Activated CD4-positive, alpha-beta T cell treated with anti-CD3 and anti-CD28 coated beads for 4 hours (primary cell): ENCODE results near the gene DNTT.
A peak's percentile ranks its signal among the peaks of the same experiment; 100 is the strongest.

Experiments used
- DNase-seq, 2 donors: peaks; one replicate each; pipeline ENCODE4 v3.0.0-alpha.2; 2020

Gene DNTT

GRCh38 chr10:96352027-96352426 lies 47.8 kb downstream of the DNTT start:
- no peak for DNase-seq

GRCh38 chr10:96352582-96352981 lies 48.3 kb downstream of the DNTT start:
- no peak for DNase-seq

- DNase-seq: no peak
These were observed 52.9 kb downstream of the DNTT start for GRCh38 chr10:96357038-96357620.

- no peak for DNase-seq
These were observed 54.8 kb downstream of the DNTT start, which contains the start of gene OPALIN for GRCh38 chr10:96358851-96359540. Gene OPALIN (minus strand): TSS chr10:96359002. CDS start chr10:96358896, 106 bp downstream.

GRCh38 chr10:96359616-96360015 lies 55.4 kb downstream of the DNTT start:
- no peak for DNase-seq

- DNase-seq: no peak
These were observed 56.1 kb downstream of the DNTT start for GRCh38 chr10:96360331-96360730.

GRCh38 chr10:96360766-96361165 lies 56.5 kb downstream of the DNTT start:
- DNase-seq: no peak

GRCh38 chr10:96365571-96365970 lies 61.3 kb downstream of the DNTT start:
- DNase-seq: no peak

- no peak for DNase-seq
These were observed 62.3 kb downstream of the DNTT start for GRCh38 chr10:96366508-96366907.

GRCh38 chr10:96367470-96367869 lies 63.2 kb downstream of the DNTT start:
- no peak for DNase-seq

- no peak for DNase-seq
These were observed 64.7 kb downstream of the DNTT start for GRCh38 chr10:96368971-96369370.

GRCh38 chr10:96369890-96370583 lies 65.8 kb downstream of the DNTT start:
- DNase-seq: no peak

- DNase-seq: peak; percentile 18 to 49
These were observed 66.4 kb downstream of the DNTT start for GRCh38 chr10:96370584-96371157.

- no peak for DNase-seq
These were observed 67.1 kb downstream of the DNTT start for GRCh38 chr10:96371356-96371755.

GRCh38 chr10:96374004-96374403 lies 69.8 kb downstream of the DNTT start:
- no peak for DNase-seq

GRCh38 chr10:96374639-96374984 lies 70.4 kb downstream of the DNTT start:
- DNase-seq: no peak

- peak; percentile 57 to 69 for DNase-seq
These were observed 71.0 kb downstream of the DNTT start for GRCh38 chr10:96374985-96375830.

GRCh38 chr10:96376483-96376882 lies 72.2 kb downstream of the DNTT start:
- no peak for DNase-seq

GRCh38 chr10:96377816-96378294 lies 73.6 kb downstream of the DNTT start:
- no peak for DNase-seq

- DNase-seq: no peak
These were observed 74.5 kb downstream of the DNTT start for GRCh38 chr10:96378741-96379140.

GRCh38 chr10:96379758-96380157 lies 75.5 kb downstream of the DNTT start:
- DNase-seq: no peak

GRCh38 chr10:96380821-96381220 lies 76.6 kb downstream of the DNTT start:
- no peak for DNase-seq

GRCh38 chr10:96384506-96384905 lies 80.3 kb downstream of the DNTT start:
- no peak for DNase-seq
